Thyroid gland (tissue), 4 donors: ENCODE data around the gene MCM3AP.

Experiments used
- CTCF ChIP-seq, 6 experiments: fragments of 200-600 bp in 3 of 6; fragments of 450-650 bp in 3 of 6; sonication (generic) in 3 of 6; IDR thresholded peaks; one replicate each; pipeline ENCODE4 v1.5.1; 2016 to 2019; ENCODE audit warnings: antibody characterized with exemption in 6 of 6, mild to moderate bottlenecking in 2 of 6, inconsistent platforms in 1 of 6, moderate library complexity in 1 of 6
- POLR2A ChIP-seq, 2 donors: fragments of 450-650 bp; IDR thresholded peaks; one replicate each; pipeline ENCODE4 v1.6.1; 2017; ENCODE audit warnings: antibody characterized with exemption in 2 of 2, mild to moderate bottlenecking in 2 of 2, moderate library complexity in 1 of 2

DNA sequence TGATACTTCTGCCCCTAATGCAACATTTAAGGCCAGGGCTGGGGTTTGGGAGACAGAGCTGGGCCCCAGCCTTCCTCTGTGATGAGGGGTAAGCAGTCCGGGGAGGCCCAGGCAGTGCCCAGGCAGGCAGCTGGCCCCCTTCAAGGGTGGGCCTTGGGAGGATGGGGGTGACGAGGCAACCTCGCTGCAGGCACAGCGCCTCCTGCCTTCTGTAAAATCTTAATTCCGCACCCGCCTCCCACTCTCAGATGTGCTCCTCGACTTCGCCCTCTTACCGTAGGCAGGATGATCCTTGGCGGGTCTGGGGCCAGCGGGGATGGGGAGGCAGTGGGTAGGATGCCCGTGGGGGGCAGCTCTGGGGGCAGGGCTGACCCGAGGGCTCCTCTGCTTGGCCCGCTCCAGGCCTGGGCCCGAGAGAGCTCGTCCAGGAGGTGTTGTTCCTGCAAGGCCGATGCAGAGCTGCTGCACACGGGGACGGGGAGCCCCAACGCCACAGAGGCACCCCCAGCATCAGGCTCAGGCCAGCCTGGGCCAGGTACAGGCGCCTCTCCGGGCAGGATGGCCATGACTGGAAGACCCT lies 29.1 kb upstream of the MCM3AP start:
- no peak for TF ChIP-seq CTCF (IDR thresholded peaks at IDR 0.05)
- TF ChIP-seq POLR2A (IDR thresholded peaks at IDR 0.05) = no peak
